Activated T-cell treated with anti-CD3 and anti-CD28 coated beads, Interleukin-2, amount 50 U/mL, for 4 hours (primary cell): ENCODE data around the gene HHIPL1. TPM values are rescaled to one million over a fixed set of nuclear protein-coding genes. Genes with fewer than 3 reads are reported as not detected.

ENCODE experiments used
- ATAC-seq, 2 donors: fragments of 200-7000 bp; cut with Tn5 transposase; one replicate each; pipeline ENCODE4 v1.10.0; 2021
- DNase-seq: peaks from one replicate; pipeline ENCODE4 v3.0.0-alpha.2; 2020
- H3K27me3 Mint-ChIP-seq: one replicate; pipeline ENCODE4 v1.8.0; 2021; ENCODE audit warnings: low read depth, mixed read lengths
- H3K36me3 Mint-ChIP-seq: one replicate; pipeline ENCODE4 v1.8.0; 2022; ENCODE audit warnings: mixed read lengths; ENCODE audit not compliant: insufficient read depth
- H3K4me1 Mint-ChIP-seq: one replicate; pipeline ENCODE4 v1.8.0; 2021; ENCODE audit warnings: low read depth, mixed read lengths
- H3K4me3 Mint-ChIP-seq: one replicate; pipeline ENCODE4 v1.8.0; 2021; ENCODE audit warnings: mild to moderate bottlenecking, moderate library complexity, mixed read lengths
- H3K9me3 Mint-ChIP-seq: one replicate; pipeline ENCODE4 v1.8.0; 2021; ENCODE audit warnings: mixed read lengths
- total RNA-seq, 3 donors: library from RNA; stranded (reverse); gene quantifications; one replicate each; pipeline ENCODE4 v1.2.1, GENCODE V29; 2021

Gene HHIPL1
- not detected for total RNA-seq

- Mint-ChIP-seq H3K36me3 (no peaks in the 10 kb centered on the region), H3K4me3 (no peak within 1 kb of the TSS), H3K27me3 (peaks cover 27% of the 10 kb centered on the region), H3K4me1 (peaks cover 2% of the 10 kb centered on the region), H3K9me3 (no peaks in the 10 kb centered on the region)
- ATAC-seq = peak in 1 of 2 donors; percentile 27
- no peak for DNase-seq
Measured at GRCh38 chr14:99644723-99645544, at the start of gene HHIPL1. Gene HHIPL1, plus strand, starts transcription at chr14:99645129. Its CDS starts 79 bp downstream, at chr14:99645208.

GRCh38 chr14:99595524-99595923, 49.4 kb upstream of the HHIPL1 start:
- H3K4me3 Mint-ChIP-seq = peak overlapping the region; percentile 74

DNA sequence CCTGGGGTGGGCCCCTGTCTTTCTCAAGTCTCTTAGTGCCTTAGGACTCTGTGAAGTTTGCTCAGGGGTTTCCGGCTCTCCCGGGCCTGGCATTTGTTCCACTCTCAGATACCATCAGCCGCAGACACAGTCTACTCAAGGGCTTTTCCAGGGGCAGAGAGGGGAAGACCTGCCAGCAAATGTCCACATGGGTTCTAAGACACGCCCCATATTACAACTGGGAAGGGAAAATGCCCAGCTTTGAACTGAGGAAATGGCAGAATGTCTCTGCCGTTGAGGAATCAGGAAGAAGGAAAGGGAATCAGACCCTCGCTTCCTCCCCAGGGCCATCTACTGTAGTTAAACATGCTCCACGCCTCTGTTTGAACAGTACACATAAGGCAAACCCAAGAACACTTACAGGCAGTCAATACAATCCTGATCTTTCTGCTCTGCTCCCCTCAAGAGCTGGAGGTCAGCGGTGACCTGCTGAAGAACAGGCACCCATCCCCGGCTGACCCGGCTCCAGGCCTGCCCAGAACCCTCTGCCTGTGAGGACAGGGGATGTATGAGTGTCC, 48.8 kb upstream of the HHIPL1 start:
- no peaks in the 10 kb centered on the region for H3K27me3 Mint-ChIP-seq
- no peaks in the 10 kb centered on the region for H3K9me3 Mint-ChIP-seq
- H3K36me3 Mint-ChIP-seq = no peaks in the 10 kb centered on the region
- ATAC-seq (no peak), DNase-seq (no peak)
- no peak overlapping the region for H3K4me3 Mint-ChIP-seq
- H3K4me1 Mint-ChIP-seq = peaks cover 17% of the 10 kb centered on the region

More at GRCh38 chr14:99595524-99595923, 49.4 kb upstream of the HHIPL1 start:
- Mint-ChIP-seq H3K9me3 (no peaks in the 10 kb centered on the region), H3K27me3 (no peaks in the 10 kb centered on the region), H3K36me3 (no peaks in the 10 kb centered on the region), H3K4me1 (peaks cover 17% of the 10 kb centered on the region)
- ATAC-seq = no peak
- no peak for DNase-seq

GRCh38 chr14:99596772-99597171, 48.2 kb upstream of the HHIPL1 start:
- H3K27me3 Mint-ChIP-seq = no peaks in the 10 kb centered on the region
- no peaks in the 10 kb centered on the region for H3K9me3 Mint-ChIP-seq
- no peak for DNase-seq
- H3K4me1 Mint-ChIP-seq = peaks cover 22% of the 10 kb centered on the region
- no peak overlapping the region for H3K4me3 Mint-ChIP-seq
- H3K36me3 Mint-ChIP-seq = no peaks in the 10 kb centered on the region
- ATAC-seq = no peak

- ATAC-seq = no peak
- Mint-ChIP-seq H3K4me3 (no peak overlapping the region), H3K4me1 (peaks cover 32% of the 10 kb centered on the region), H3K36me3 (no peaks in the 10 kb centered on the region), H3K27me3 (no peaks in the 10 kb centered on the region), H3K9me3 (no peaks in the 10 kb centered on the region)
- no peak for DNase-seq
Measured at GRCh38 chr14:99597911-99598600, 46.9 kb upstream of the HHIPL1 start.

DNA sequence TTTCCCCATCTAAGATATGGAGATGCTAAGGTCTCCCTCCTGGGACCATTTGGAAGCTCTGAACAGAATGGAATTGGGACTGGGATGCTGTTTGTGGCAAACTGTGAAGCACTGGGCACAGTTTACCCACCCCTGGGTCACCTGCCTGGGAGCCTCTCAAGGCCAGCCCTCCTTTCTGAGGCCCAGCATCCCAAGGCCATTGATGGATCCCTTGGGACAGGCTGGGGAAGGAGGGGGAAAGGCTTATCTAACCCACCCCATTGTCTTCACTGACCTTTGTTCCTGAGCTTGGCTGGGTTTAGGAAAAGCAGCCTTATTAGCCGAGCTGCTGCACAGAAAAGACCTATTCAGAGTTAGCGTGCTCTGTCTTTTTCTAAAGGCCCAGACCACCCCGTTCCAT, 46.2 kb upstream of the HHIPL1 start:
- DNase-seq (no peak), ATAC-seq (no peak)
- H3K4me1 Mint-ChIP-seq = peaks cover 32% of the 10 kb centered on the region
- no peaks in the 10 kb centered on the region for H3K27me3 Mint-ChIP-seq
- H3K4me3 Mint-ChIP-seq = no peak overlapping the region
- no peaks in the 10 kb centered on the region for H3K36me3 Mint-ChIP-seq
- H3K9me3 Mint-ChIP-seq = no peaks in the 10 kb centered on the region

- no peaks in the 10 kb centered on the region for H3K36me3 Mint-ChIP-seq
- peaks cover 32% of the 10 kb centered on the region for H3K4me1 Mint-ChIP-seq
- H3K4me3 Mint-ChIP-seq = no peak overlapping the region
- no peak for DNase-seq
- no peak for ATAC-seq
- no peaks in the 10 kb centered on the region for H3K27me3 Mint-ChIP-seq
- H3K9me3 Mint-ChIP-seq = no peaks in the 10 kb centered on the region
Measured at GRCh38 chr14:99599393-99599792, 45.5 kb upstream of the HHIPL1 start.

DNA sequence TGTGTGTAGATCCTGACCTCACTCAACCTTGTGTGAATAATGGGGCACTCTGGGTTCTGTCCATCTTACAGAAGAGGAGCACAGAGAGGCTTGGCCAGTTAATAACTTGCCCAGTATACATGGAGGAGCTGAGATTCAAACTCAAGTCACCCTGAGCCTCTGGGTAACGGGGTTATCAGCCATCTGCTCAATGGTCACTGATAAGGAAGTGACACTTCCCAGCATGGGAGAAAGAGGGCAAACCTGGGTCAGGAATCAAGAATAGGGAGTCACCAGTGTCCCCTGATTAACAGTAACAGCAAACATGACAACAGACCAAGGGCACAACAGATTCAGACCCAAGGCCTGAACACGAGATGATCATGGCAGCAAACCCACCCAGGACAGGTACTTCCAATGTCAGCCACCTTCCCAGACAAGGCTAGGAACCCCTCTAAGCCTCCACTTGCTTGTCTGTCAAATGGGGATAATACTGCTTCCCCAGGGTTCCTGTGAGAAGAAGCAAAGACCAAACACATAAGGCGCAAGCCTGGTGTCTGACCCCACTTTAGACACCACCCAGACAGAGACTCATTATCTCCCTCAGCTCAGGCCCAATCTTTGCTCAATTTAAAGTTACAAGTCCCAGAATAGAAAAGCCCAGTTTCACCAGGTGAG, 44.6 kb upstream of the HHIPL1 start:
- H3K9me3 Mint-ChIP-seq = no peaks in the 10 kb centered on the region
- ATAC-seq = no peak
- no peak for DNase-seq
- H3K27me3 Mint-ChIP-seq = no peaks in the 10 kb centered on the region
- H3K4me1 Mint-ChIP-seq = peaks cover 24% of the 10 kb centered on the region
- no peaks in the 10 kb centered on the region for H3K36me3 Mint-ChIP-seq
- H3K4me3 Mint-ChIP-seq = no peak overlapping the region

GRCh38 chr14:99601361-99601831, 43.5 kb upstream of the HHIPL1 start:
- H3K27me3 Mint-ChIP-seq = no peaks in the 10 kb centered on the region
- H3K4me1 Mint-ChIP-seq = peaks cover 25% of the 10 kb centered on the region
- H3K4me3 Mint-ChIP-seq = peak overlapping the region; percentile 73
- DNase-seq (no peak), ATAC-seq (no peak)
- no peaks in the 10 kb centered on the region for H3K9me3 Mint-ChIP-seq
- H3K36me3 Mint-ChIP-seq = no peaks in the 10 kb centered on the region

DNA sequence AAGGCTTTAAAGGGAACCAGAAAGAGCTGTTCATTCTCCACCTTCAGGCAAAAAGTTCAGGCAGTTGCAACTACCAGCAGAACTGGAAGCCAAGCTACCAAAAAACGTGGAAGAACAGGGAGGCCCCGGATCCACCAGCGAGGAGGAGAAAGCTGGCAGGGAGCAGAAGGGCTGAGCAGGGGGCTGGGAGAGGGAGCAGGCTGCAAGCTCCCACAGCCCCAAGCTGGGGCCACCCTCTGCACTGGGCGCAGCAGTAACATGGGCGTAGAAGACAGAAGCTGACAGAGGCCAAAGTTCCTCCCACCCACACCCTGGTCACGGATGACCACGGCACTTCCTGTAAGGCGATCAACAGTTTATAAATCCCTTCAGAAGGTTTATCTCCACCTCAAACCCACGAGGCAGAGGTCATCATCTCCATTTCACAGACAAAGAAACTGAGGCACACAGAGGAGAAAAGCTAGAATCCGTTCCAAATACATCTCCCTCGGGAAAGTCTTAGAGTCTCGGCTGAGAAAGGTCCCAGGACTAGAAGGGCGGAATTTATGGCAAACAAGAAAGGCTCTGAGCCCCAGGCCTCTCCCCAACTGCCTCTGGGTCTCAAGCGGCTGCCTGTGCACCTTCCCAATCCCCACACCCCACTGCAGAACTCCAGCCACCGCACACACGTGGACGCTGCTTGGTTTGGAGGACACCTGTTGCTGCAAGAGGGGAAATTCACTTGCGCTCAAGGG, 42.7 kb upstream of the HHIPL1 start:
- Mint-ChIP-seq H3K4me3 (peak overlapping the region; percentile 73), H3K36me3 (no peaks in the 10 kb centered on the region), H3K4me1 (peaks cover 24% of the 10 kb centered on the region), H3K9me3 (no peaks in the 10 kb centered on the region), H3K27me3 (no peaks in the 10 kb centered on the region)
- DNase-seq (no peak), ATAC-seq (no peak)

GRCh38 chr14:99602788-99603415, 42.0 kb upstream of the HHIPL1 start:
- DNase-seq (no peak), ATAC-seq (no peak)
- peaks cover 24% of the 10 kb centered on the region for H3K4me1 Mint-ChIP-seq
- H3K36me3 Mint-ChIP-seq = no peaks in the 10 kb centered on the region
- no peaks in the 10 kb centered on the region for H3K9me3 Mint-ChIP-seq
- no peaks in the 10 kb centered on the region for H3K27me3 Mint-ChIP-seq
- H3K4me3 Mint-ChIP-seq = peak overlapping the region; percentile 73

GRCh38 chr14:99603471-99604277, 41.3 kb upstream of the HHIPL1 start, which contains the start of gene CCDC85C:
Gene CCDC85C, minus strand, starts transcription at chr14:99604207. Its CDS starts 248 bp downstream, at chr14:99603959.
- Mint-ChIP-seq H3K9me3 (no peaks in the 10 kb centered on the region), H3K4me1 (peaks cover 24% of the 10 kb centered on the region), H3K36me3 (no peaks in the 10 kb centered on the region), H3K4me3 (peak within 1 kb of the TSS; percentile 81), H3K27me3 (no peaks in the 10 kb centered on the region)
- DNase-seq = peak; percentile 43
- peak; percentile 10 for ATAC-seq
